Fibroblast of skin of back (primary cell): ENCODE data around the gene PPP2CA. TPM values are rescaled to one million over a fixed set of nuclear protein-coding genes. Genes with fewer than 3 reads are reported as not detected.
"Not testable (repeated sequence)": the region's sequence is repeated elsewhere in the genome, so short reads cannot be mapped to it uniquely, and the experiment has no call there.

ENCODE experiments used
- DNase-seq: peaks from one replicate; pipeline ENCODE4 v3.0.0-alpha.2; 2013
- polyA plus RNA-seq, 2 experiments: library from polyadenylated mRNA; unstranded; fragments of 120-200 nt; gene quantifications; one replicate each; pipeline ENCODE4 v1.2.1, GENCODE V29; 2013; ENCODE audit not compliant: insufficient read length in 2 of 2

The PPP2CA gene
- 229 TPM for polyA plus RNA-seq (2013, experiment 1 of 2; ENCODE audit: insufficient read length)
- polyA plus RNA-seq (2013, experiment 2 of 2; ENCODE audit: insufficient read length), result 120 TPM

DNA sequence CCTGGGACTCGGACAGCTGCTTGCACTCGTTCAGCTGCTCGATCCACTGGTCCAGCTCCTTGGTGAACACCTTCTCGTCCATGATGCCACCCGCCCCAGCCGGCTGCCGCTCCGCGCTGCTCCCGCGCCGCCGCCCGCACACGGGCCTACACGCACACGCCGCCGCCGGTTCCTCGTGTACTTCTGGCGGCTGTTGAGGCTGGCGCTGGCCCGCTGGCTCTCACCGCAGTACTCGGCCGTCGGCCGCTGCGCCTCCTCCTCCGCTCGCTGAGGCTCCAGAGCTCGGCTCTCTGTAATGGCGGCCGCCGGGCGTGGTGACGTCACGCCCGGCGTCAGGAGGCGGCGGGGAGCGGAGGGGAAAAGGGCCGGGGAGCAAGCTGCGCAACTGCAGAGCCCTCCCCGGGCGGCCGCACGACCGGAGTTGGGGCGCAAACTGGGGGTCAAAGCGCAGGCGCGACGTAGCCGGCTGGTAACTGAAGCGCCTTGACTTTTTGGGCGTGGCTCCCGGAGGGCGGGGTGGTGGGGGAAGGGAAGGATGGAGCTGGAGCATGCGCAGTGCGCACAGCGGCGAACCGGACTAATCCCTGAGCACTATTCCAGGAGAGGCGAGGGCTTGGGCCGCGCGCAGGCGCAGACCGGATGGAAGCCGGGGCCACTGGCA is at the start of gene PPP2CA:
Gene PPP2CA (minus strand): TSS at position 294 of the 661 bp plus-strand sequence. CDS start 212 bp downstream, at position 82.
- peak; percentile 97 for DNase-seq

DNA sequence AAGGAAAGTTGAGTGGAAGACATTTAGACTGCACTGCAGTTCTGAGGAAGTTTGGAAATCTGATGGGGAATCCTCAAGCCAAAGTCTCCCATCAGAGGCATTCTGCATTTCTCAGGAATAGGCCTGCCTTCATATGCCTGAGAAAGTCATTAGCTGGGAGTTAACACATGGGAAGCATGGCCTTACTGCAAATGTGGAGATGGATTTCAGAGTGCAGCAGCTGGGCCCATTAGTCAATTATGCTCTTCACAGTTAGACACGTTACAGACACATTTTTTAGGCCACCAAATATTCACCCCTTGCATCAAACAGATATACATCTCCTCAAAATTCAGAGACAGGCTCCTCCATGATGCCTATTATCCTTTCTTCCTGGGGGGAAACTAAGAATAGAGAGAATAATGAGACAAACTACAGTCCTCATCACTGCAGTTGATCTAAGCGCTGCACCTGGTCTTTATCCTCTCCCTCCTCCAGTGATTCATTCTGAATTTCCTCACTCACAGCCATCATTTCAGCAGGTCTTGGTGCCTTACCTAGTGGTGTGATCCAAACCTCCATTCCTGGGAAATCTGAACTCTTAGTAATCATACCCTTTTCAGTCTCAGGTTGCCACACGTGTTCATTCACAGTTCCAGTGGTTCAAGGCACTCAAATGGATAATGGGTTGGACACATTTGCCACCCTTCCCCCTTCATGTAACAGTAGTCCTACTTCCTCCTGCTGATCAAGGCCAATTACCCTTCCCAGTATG is 47.9 kb upstream of the PPP2CA start:
- no peak for DNase-seq

DNA sequence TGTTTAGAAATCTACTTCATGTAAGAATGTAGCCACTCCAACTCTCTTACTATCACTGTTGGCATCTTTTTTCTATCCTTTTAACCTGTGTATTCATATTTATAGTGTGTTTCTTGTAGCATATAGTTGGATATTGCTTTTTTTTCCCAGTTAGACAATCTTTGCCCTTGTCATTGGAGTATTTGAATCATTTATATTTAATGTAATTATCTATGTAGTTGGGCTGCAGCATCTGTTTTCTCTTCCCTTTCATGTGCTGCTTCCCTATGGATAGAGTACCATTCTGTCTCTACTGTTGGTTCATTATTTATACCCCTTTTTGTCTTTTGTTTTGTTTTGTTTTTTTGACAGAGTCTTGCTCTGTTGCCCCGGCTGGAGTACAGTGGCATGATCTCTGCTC is 45.2 kb upstream of the PPP2CA start:
- DNase-seq, result no peak

DNA sequence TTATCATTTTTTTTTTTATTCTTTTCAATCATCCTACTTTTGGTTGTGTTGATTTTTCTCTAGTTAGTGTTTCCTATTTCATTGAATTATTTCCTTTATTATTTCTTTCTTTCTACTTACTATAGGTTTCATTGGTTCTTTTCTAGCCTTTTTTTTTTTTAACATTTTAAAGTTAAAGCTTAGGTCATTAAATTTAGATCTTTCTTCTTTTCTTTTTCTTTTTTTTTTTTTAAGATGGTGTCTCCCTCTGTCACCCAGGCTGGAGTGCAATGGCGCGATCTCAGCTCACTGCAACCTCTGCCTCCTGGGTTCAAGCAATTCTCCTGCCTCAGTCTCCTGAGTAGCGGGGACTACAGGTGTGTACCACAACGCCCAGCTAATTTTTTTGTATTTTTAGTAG is 43.0 kb upstream of the PPP2CA start:
- DNase-seq, result no peak

DNA sequence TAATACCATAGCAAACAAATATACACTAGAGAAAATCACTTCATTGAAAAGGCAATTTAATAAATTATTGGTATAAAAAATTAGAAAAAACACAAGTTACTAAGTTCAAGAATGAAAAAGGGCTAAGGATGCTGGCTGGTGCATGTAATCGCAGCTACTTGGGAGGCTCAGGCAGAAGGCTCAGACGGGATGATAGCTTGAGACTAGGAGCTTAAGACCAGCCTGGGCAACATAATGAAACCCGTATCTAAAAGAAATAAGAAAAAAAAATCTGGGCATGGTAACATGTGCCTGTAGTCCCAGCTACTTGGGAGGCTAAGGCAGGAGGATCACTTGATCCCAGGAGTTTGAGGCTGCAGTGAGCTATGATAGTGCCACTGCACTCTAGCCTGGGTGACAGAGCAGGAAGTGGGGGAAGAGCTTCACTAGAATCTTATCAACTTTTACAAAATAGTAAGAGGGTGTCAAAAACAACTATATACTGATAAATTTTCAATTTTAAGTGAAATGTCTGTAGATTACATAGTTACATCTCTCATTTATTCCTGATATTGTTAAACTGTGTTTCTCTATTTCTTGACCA is 42.2 kb upstream of the PPP2CA start:
- no peak for DNase-seq

DNA sequence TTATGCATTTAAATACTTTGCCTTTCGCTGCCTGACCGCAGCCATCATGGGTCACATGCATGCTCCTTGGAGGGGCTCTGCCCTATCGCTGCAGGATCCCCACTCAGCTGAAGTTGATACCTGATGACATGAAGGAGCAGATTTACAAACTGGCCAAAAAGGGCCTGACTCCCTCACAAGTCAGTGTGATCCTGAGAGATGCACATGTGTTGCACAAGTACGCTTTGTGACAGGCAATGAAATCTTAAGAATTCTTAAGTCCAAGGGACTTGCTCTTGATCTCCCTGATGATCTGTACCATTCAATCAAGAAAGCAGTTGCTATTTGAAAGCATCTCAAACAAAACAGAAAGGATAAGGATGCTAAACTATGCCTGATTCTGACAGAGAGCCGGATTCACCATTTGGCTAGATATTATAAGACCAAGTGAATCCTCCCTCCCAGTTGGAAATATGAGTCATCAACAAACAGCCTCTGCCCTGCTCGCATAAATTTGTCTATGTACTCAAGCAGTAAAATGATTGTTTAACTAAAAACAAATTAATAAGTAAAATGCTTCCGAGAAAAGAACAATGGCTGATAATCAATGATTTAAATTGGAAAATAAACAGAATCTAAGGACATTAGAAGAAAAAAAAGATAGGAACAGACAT is 41.6 kb upstream of the PPP2CA start:
- peak; percentile 33 for DNase-seq

DNA sequence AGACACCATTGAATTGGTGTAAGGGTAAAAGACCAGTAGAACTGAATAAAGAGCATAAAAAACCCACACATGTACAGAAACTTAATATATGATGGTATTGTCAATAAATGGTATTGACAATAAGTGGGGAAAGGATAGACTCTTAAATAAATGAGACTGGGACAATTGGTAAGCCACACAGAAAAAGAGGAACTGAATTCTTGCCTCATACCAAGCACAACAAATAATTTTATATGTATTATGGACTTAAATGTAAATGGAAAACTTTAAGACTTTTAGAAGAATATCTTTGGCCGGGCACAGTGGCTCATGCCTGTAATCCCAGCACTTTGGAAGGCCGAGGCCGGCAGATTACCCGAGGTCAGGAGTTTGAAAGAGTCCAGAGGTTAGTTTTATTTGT is 37.9 kb upstream of the PPP2CA start:
- DNase-seq, result no peak

DNA sequence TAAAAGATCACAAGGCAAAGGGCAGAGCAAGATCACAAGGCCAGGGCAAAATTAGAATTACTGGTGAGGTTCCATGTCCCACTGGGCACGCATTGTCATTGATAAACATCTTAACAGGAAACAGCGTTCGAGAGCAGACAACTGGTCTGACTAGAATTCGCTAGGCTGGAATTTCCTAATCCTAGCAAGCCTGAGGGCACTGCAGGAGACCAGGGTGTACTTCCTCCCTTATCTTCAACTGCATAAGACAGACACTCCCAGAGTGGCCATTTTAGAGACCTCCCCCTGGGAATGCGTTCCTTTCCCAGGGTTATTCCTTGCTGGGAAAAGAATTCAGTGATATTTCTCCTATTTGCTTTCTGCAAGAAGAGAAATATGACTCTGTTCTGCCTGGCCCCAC is 36.8 kb upstream of the PPP2CA start:
- DNase-seq, result not testable (repeated sequence)

DNA sequence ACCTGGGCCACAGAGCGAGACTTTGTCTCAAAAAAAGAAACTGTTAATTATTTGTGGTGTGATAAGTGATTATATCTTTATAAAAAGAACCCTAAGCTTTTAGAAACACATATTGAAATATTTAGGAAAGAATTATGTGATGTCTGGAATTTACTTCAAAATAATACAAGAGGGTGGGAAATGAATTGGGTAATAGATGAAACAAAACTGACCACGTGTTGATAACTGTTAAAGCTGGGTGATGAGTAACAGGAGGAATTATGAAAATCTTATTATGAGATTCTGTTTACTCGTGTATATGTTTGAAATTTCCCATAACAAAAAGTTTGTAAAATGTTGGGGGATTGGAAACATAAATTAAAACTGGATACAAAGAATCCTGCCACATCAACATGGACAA is 33.0 kb upstream of the PPP2CA start:
- DNase-seq, result no peak

DNA sequence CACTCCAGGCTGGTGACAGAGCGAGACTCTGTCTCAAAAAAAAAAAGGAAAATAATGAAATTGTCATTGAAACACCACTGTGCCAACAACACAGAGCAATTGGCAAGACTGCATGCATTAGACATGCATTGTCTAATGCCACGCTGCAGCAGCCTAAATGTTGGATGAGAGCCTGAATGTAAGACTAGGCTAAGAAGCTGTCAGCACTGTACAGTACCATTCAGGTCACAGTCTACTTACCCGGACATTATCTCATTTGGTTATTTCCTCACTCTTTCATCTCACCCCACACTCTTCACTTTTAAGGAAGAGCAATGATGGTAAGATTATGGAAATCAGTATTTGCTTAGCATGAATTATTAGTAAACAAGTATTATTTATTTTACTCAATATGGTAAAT is 31.3 kb upstream of the PPP2CA start:
- no peak for DNase-seq

DNA sequence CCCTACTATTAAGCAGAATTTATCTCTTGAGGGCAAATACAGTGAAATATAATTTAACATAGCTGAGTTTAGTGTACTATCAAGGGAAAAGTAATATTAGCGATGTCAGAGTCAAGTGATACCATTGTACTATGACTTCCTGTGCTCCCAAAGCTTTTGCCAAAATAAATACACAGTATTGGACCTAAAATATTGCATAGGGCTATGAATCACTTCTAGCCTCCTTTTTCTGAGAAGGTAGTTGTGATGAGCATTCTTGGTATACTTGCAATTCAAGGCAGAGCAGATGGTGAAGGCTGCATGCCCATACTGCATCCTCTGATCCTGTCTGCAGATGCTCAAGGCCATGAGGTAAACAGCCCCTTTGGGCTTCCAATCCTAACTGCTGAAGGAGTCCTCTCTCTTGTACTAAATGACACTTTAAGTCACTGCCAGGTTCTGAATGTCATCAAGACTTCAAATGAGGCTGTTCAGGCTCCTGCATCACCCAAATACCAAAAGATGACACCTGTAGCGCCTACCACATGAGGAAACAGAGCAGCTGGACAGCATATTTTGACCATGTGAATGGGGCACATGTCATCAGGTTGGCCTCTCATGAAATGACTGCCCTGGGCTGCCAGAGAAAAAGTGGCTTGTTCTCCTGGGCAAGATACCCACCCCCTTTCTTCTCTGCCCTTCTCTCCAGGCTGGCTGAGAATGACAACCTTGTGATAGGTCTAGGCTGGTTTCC is 29.7 kb upstream of the PPP2CA start:
- DNase-seq, result peak; percentile 80

DNA sequence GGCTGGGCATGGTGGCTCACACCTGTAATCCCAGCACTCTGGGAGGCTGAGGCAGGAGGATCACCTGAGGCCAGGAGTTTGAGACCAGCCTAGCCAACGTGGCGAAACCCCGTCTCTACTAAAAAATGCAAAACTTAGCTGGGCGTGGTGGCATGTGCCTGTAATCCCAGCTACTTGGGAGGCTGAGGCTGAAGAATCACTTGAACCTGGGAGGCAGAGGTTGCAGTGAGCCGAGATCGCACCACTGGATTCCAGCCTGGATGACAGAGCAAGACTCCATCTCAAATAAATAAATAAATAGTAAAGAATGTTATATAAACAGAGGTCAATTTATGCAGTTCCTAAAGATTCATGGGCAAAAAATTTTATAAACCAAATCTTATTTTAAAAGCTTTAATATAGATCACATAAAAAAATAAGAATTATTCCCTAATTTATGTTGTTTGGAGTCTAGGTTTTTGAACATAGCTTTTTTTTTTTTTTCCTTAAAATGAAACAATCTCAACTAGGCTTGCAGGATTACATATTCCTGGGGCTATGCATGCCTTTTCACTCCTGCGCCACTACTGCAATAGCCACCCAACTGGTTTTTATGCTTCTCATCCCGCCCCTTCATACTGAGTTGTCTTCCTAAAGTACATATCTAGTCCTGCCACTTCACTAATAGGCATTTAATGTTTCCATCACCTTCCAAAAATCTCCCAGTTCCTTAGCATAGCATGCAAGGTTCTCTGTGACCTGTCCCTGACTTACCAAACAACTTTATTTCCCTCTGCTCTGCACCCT is 27.7 kb upstream of the PPP2CA start:
- not testable (repeated sequence) for DNase-seq

DNA sequence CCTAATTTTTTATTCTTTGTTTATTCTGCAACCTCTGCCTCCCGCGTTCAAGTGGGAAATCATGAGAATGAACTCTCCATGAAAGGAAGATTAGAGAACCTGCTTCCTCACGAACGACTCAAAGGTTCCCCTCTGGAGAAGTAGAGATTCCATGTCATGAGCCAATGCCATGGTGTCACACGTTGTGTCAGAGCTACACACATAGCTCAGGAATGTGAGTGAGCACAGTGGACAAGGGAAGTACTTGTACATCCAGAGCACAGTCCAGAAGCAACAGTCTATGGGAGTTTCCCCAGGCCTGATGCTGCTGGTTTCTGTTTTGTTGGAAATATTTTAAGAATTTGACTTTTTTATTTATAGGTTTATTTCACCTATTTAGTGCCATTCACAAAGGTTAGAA is 26.8 kb upstream of the PPP2CA start:
- peak; percentile 92 for DNase-seq

DNA sequence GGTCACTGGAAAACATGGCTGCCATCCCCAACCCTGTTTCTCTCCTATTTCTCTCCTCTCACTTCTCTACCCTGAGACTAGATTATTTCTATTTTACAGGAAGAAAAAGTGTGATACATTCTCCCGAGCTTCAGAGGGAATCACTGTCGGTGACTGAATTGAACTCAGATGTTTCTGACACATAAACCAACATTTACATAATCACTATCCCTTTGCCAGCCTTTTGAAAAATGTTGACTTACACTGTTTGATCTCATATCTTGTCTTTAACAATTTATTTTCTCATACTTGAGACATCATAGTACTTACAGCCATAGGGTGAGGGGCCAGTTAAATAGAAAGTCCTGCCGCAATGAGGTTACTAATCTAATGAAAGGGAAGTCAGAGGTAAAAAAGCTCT is 25.1 kb upstream of the PPP2CA start:
- no peak for DNase-seq

DNA sequence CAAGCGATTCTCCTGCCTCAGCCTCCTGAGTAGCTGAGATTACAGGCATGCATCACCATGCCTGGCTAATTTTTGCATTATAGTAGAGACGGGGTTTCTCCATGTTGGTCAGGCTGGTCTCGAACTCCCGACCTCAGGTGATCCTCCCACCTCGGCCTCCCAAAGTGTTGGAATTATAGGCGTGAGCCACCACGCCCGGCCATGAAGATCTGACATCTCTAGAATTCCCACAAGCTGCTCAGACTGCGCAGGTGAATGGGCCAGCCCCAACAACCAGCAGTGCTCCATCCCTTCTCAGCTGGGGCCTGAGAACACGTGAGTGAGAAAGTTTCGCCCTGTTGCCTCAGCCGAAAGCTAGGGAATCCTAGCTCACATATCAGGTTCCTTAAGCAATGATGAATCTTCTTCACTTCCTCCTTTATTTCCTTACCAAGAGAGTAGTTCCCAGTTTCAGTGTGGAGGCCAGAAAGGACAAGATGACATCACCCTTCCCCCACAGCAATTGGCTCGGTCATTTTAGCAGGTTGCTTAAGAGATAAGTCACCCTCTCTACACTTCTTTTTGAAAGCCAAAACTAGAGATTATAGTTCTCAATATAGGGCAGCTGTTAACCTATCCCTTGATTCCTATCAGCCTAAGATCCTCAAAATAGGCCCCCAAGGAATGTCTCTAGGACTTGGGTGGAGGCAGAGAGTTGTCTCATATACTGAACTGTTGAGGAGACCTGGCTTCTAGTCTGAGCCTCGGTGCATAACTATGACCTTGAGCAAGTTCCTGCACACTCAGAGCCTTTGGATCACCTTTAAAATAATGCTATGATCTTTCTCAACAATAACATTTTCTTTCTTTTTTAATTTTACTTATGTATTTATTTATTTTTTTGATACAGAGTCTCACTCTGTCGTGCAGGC is 23.9 kb upstream of the PPP2CA start:
- no peak for DNase-seq

DNA sequence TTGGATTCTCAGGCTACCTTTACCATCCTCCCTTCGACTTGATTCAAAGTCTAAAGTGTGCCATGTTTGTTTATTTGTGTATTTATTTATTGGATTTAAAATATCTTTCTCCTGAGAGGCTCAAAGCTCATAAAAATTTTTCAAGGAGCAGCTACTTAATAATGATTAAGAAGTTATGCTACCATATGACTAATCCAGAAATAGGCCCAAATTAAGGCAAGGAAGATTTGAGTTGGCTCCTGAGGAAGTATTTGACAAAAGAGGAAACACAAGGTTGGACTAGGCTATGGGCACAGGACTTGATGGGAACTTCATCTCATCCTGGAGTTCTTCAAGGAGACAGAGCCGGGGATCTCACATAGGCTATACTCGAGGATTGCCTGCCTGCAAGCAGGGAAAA is 22.4 kb upstream of the PPP2CA start:
- DNase-seq, result no peak

DNA sequence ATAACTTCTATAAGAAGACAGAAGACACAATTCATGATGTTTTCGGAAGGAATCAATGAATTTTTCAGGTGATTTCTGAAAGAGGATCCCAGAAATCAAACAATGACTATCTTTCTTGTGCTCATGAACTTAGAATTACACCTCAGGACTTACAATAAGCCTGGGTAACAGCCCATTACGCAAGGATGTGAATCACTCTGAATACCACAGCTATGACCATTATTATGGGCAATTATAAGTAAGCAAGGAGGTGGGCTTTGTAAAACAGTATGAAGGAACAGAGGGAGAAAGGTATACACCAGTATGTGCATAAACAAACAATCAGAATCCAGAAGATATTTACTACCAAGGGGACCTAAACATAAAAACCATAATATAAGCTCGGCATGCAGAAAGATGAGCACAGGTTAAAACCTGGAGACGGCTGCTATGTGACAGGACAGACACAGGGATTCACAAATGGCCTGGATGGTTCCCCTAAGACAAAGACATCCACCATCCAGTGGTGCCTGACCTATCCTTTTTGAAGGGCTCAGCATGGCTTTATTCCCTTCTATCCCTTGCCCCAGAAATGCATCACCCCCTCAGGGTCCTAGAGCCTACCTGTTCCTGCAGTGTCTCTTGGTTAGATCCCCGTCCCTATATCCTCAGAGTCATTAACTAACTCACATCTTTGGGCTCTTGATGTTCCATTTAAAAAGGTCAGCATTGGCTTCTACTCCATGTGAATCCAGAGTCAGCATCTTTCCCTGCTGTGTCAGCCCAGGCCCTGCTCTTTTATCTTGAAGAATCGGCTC is 21.8 kb upstream of the PPP2CA start:
- peak; percentile 79 for DNase-seq

DNA sequence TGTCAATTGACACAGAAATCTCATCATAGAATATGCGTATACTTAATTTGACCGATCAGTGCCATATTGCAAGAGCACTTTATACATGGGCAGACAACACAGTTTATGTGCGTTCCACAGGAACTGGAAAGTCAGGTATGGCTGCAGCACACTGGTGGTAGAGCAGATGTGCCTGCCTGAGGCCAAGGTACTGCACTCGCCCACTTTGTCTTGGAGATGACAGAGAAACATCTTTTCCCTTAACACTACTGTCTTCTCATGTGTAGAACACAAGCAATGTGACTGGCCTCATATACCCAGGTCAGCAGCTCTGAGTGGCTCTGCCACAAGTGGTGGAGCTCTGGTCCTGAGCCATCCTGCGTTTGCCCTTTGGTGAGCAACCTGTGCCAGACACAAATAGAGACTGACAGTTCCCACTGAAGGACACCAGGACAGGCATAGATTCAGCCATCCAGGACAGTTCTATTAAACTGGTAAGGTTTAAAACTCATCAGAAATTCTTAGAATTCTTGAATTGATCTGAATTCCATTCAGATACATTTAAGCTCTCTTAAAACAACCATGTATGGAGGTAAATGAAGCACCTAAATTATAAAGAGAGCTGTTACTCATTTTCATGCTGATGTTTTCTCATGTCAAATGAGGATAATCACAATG is 21.0 kb upstream of the PPP2CA start:
- no peak for DNase-seq

DNA sequence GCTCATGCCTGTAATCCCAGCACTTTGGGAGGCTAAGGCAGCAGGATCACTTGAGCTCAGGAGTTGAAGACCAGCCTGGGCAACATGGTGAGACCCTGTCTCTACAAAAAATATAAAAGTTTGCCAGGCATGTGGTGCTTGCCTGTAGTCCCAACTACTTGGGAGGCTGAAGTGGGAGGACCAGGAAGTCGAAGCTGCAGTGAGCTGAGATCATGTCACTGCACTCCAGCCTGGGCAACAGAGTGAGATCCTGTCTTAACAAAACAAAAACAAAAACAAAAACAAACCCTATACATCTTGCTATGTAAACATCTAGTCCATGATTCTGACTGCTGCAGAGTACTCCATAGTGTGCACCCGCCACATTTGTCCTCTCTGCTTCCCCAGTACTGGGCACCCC is 19.8 kb upstream of the PPP2CA start:
- no peak for DNase-seq
